HUDEP-2 (cell line): ENCODE data around the gene FLVCR1.
"Not testable (repeated sequence)": the region's sequence is repeated elsewhere in the genome, so short reads cannot be mapped to it uniquely, and the experiment has no call there.

ENCODE experiments used
- DNase-seq, 76 experiments: peaks; one replicate each; lab custom pipeline; 2025; ENCODE audit not compliant: unreplicated experiment in 76 of 76; lab: John Stamatoyannopoulos, UW

Gene FLVCR1

DNA sequence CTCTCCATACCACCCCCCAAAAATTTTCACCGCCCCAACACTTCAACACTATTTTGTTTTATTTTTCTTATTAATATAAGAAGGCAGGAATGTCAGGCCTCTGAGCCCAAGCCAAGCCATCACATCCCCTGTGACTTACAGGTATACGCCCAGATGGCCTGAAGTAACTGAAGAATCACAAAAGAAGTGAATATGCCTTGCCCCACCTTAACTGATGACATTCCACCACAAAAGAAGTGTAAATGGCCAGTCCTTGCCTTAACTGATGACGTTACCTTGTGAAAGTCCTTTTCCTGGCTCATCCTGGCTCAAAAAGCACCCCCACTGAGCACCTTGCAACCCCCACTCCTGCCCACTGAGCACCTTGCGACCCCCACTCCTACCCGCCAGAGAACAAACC, 56.0 kb downstream of the FLVCR1 start:
- not testable (repeated sequence) for DNase-seq

DNA sequence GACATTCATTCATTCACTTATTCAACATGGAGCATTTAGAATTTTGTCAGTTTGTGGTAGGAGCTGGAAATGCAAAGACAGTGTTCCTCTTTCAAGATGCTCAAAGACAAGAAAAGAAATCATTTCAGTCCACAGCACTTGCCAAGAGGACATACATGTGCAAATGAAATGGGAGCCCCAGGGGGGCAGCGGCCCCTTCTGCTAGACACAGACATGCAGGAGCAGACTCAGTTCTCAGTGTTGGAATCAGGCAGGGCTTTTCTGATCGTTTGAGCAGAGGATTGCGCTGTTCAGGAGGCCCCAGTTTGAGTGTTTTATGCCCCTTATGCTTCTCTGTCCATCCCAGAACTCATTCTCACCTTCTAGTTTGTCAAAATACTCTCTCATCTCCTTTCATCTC, 56.7 kb downstream of the FLVCR1 start:
- no peak for DNase-seq

GRCh38 chr1:212915245-212916091, 57.4 kb downstream of the FLVCR1 start:
- DNase-seq: peak in 1 of 76 experiments; percentile 6

- DNase-seq: no peak
Observed at GRCh38 chr1:212916481-212917133, 58.5 kb downstream of the FLVCR1 start.

- DNase-seq: no peak
Observed at GRCh38 chr1:212917134-212917485, 59.0 kb downstream of the FLVCR1 start.

DNA sequence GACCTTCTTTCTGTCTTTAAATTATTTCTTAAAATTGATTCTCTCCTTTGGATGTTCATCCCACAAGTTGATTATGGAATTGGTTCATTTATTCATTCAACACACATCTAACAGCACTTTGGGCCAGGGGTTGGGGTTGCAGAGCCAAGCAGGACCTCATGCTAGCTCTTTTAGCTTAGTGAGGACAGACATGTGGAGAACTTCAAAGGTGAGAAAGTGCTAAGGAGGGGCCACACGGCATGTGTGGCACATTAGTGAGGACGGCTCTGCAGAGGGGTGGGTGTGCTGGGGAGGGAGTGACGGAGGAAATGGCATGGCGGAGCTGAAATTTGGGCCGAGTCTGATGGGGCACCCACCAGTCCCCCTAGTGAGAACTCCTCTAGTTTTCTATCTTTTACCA, 59.8 kb downstream of the FLVCR1 start:
- no peak for DNase-seq

DNA sequence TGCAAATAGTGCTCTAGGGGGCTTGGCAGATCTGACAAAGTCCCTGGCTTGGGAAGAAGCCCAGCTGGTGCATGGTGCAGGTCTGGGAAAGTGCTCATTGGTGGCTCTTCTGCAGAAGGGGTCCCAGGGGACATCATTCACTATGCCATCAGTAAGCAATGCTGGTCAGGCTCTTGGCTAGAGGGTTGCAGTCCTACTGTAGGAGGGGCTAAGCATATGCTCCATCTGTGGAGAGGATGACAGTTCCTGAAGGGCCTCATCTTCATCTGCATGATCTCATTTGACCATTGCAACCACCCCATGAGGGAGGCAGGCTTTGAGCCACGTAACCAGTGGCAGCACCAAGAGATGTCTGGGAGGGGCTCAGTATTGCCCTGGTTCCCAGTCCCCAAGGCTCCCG, 60.7 kb downstream of the FLVCR1 start:
- no peak for DNase-seq

DNA sequence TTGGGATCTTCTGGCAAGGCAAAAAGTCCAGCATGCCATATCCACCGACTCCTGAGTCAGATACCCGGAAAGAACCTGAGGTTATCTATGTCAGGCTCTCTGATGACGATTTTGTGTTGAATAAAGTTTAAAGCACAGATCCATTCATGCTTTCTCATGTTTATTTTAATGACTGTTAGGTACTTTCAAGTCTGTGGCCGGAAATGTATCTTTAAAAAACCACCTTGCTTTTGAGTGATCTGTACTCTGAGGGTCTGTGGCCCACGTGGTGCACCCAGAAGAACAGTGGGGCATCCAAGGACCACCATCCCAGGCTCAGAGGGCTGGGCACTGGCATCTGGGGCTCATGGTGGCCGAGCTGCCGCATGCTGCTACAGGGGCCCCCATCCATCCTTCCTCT, 62.2 kb downstream of the FLVCR1 start:
- no peak for DNase-seq

DNA sequence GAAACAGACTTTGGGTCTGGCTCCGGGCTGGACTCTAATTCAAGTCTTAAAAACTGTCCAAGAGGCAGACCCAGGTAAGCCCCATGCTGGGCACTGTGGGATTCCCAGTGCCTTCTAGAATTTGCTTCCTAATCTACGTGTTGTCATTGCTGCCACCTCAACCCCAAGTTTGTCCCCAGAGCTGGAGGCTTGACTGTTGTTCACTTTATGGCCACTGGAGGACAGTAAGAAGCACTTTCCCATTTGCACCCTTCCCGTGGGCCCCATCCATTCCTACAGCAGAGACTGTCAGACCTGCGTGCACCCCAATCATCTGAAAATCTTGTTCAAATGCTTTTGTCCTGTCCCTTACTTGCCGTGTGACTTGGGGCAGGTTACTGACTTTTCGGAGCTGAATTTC, 62.8 kb downstream of the FLVCR1 start:
- DNase-seq: peak in 2 of 76 experiments; percentile 2 to 8

- DNase-seq: no peak
Observed at GRCh38 chr1:212922016-212922415, 63.9 kb downstream of the FLVCR1 start.

DNA sequence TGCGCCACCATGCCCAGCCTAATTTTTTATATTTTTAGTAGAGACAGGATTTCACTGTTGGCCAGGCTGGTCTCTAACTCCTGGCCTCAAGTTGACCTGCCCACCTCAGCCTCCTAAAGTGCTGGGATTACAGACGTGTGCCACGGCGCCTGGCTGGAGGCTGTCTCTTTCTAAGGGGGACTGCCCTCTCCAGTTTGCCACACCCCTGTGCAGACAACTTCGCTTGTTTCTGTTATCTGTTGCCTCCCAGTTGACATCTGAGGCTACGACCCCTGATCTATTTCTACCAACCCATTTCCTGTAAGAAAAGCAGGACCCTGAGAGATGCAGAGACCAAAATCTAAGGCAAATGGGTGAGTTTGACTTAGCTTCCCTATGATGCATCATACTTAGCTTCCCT, 68.3 kb downstream of the FLVCR1 start:
- no peak for DNase-seq

GRCh38 chr1:212928323-212929291, 70.5 kb downstream of the FLVCR1 start:
- no peak for DNase-seq

- DNase-seq: no peak
Observed at GRCh38 chr1:212930986-212931678, 73.1 kb downstream of the FLVCR1 start.

- no peak for DNase-seq
Observed at GRCh38 chr1:212933815-212934471, 75.9 kb downstream of the FLVCR1 start.

GRCh38 chr1:212935387-212935981, 77.4 kb downstream of the FLVCR1 start:
- DNase-seq: no peak

- DNase-seq: no peak
Observed at GRCh38 chr1:212937034-212937433, 79.0 kb downstream of the FLVCR1 start.

DNA sequence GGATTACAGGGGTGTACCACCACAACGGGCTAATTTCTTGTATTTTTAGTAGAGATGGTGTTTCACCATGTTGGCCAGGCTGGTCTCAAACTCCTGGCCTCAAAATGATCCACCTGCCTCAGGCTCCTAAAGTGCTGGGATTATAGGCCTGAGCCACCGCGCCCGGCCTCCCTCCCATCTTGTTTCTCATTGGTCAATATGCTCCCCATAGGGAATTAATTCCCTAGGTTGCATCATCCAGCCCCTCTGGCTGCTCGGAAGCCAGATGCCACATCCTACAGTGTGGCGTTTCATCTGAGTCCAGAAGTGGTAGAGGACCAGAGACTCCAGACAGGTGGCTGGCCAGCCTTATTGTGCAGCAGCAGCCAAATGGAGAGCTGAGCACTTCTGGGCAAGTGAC, 80.8 kb downstream of the FLVCR1 start:
- DNase-seq: no peak

- no peak for DNase-seq
Observed at GRCh38 chr1:212941452-212941851, 83.4 kb downstream of the FLVCR1 start.

- no peak for DNase-seq
Observed at GRCh38 chr1:212942679-212943392, 84.8 kb downstream of the FLVCR1 start.
